Fibroblast of pulmonary artery (primary cell): ENCODE data around the gene QSOX2.

Experiments
- DNase-seq: peaks from one replicate; pipeline ENCODE4 v3.0.0-alpha.2; 2010; ENCODE audit warnings: low read depth
- H3K4me3 ChIP-seq: replicated peaks from 2 replicates; pipeline ENCODE4 v1.5.1; 2011; ENCODE audit warnings: low read depth, mild to moderate bottlenecking, control low read depth, low read length, moderate library complexity
- TF ChIP-seq, protein P1 (sequence below): IDR thresholded peaks from 2 replicates; pipeline ENCODE4 v1.5.1; 2011; ENCODE audit warnings: mild to moderate bottlenecking, control low read depth, low read length, inconsistent platforms; ENCODE audit errors: missing control alignments

The QSOX2 gene

DNA sequence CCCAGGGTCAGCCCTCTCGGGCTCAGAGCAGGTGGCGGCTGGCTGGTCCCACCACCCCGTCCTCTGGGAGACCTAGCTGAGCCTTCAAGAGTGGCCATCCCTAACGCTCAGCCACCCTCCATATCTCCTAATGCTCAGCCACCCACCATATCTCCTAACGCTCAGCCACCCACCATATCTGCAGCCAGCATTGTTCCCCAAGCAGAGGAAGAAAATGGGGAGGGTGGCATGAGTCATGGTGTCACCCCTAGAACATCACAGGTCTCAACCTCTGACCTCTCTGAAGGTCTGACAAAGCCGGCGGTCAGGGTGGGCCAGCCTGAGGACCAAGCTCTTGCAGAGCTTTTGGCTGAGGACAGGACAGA lies 55.4 kb downstream of the QSOX2 start:
- TF ChIP-seq, protein P1, sequence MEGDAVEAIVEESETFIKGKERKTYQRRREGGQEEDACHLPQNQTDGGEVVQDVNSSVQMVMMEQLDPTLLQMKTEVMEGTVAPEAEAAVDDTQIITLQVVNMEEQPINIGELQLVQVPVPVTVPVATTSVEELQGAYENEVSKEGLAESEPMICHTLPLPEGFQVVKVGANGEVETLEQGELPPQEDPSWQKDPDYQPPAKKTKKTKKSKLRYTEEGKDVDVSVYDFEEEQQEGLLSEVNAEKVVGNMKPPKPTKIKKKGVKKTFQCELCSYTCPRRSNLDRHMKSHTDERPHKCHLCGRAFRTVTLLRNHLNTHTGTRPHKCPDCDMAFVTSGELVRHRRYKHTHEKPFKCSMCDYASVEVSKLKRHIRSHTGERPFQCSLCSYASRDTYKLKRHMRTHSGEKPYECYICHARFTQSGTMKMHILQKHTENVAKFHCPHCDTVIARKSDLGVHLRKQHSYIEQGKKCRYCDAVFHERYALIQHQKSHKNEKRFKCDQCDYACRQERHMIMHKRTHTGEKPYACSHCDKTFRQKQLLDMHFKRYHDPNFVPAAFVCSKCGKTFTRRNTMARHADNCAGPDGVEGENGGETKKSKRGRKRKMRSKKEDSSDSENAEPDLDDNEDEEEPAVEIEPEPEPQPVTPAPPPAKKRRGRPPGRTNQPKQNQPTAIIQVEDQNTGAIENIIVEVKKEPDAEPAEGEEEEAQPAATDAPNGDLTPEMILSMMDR: no peak
- DNase-seq: no peak
- no peak overlapping the region for H3K4me3 ChIP-seq

DNA sequence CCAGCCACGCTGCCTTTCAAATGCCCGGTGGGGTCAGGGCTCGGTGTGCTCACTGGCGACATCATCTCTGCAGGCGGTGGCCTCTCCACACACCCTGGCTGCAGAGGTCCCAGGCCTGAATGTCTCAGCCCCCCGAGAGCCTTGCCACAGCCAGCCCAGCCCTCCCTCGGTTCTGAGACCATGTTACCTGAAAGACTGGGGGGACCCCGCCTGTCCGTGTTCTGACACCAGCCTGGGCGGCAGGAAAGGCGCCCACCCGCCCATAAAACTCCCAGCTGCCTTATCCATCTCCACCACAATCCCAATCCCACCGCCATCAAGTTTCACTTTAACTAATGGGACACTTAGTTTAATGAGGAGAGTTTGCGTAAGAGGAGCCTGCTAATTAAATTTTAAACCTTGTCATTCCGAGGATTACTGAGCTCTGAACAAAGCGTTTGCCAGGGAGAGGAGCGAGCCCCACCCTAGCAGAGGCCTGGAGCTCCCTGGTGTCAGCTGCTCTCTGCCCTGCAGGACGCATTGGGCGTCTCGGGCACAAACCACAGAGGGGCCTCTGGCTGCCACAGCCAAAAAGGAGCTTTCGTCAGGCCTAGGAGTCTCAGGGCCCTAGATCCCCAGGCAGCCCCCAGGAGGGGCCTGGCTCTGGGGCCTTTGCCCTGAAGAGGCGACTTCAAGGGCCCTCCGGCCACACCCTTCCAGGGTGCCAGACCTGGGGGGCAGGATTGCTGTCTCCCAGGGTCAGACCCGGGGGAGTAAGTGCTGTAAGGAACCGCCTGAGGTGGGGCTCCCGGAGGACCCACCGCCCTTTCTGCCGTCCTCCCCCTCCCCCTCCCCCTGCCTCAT lies 56.0 kb downstream of the QSOX2 start:
- TF ChIP-seq, protein P1: no peak
- no peak overlapping the region for H3K4me3 ChIP-seq
- DNase-seq: no peak

DNA sequence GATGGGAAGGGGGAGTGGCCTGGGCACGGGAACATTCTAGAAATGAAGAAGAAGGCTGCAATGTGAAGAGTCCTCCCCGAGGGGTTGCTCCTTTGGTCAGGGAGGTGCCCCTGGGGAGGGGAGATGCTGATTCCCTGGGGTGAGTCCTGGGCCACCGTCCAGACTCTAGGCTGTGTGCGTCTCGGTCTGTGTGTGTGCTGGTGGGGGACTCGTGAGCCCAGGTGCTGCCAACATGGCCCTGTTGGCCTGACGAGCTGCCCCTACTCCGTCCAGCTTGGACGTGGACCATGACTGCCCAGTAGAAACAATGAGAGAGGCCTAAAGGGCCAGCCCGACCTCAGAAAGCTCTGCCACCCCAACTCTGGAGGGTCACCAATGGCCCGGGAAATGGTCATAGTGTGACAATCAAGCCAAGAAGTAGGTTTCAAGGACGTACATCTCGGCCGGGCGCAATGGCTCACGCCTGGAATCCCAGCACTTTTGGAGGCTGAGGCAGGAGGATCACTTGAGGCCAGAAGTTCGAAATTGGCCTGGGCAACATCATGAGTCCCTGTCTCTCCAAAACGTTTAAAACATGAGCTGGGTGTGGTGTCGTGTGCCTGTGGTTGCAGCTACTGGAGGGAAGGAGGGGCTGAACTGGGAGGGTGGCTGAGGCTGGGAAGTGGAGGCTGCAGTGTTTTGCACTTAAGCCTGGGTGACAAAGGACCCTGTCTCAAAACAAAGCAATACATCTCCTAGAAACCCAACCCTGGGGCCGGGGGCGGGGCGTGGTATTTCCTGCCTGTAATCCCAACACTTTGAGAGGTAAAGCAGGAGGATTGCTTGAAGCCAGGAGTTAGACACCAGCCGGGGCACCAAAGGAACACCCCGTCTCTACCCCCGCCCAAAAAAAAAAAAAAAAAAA lies 57.7 kb downstream of the QSOX2 start:
- TF ChIP-seq, protein P1: no peak
- no peak overlapping the region for H3K4me3 ChIP-seq
- DNase-seq: no peak

DNA sequence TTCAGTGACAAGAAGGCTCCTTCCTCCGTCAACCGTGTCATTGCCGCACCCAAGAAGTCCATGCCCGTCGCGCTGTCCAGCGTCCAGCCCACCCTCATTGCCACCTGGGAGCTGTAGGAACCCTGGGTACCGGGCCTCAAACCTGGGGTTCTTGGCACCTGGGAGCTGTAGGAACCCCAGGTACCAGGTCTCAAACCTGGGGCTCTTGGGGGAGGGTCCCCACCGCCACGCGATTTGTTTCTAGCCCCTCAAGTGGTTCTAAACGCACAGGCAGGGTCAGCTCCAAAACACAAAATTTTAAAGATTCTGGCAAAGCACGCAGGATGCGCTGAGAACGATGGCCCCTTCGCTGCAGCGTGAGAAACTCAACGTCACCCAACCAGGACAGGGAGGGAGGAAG lies 58.4 kb downstream of the QSOX2 start:
- no peak overlapping the region for H3K4me3 ChIP-seq
- TF ChIP-seq, protein P1: no peak
- no peak for DNase-seq

DNA sequence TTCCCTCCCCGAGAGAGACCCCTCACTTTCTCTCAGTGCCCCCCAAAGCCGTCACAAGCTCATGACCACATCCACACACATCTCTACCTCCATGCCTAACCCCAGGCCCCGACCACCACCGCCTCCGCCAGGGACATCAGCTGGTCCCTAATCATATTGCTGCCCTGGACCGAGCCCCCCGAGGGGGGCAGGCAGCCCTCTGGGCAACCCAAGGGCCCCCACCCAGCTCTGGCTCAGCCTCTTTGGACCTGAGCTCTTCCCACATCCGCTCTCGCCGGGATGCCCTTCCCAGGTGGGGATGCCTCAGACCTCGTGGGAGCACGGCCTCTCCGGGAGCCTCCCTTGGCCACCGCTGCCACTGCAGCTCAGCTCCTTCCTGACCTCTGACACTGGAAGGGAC lies 59.2 kb downstream of the QSOX2 start:
- TF ChIP-seq, protein P1: no peak
- H3K4me3 ChIP-seq: no peak overlapping the region
- no peak for DNase-seq

DNA sequence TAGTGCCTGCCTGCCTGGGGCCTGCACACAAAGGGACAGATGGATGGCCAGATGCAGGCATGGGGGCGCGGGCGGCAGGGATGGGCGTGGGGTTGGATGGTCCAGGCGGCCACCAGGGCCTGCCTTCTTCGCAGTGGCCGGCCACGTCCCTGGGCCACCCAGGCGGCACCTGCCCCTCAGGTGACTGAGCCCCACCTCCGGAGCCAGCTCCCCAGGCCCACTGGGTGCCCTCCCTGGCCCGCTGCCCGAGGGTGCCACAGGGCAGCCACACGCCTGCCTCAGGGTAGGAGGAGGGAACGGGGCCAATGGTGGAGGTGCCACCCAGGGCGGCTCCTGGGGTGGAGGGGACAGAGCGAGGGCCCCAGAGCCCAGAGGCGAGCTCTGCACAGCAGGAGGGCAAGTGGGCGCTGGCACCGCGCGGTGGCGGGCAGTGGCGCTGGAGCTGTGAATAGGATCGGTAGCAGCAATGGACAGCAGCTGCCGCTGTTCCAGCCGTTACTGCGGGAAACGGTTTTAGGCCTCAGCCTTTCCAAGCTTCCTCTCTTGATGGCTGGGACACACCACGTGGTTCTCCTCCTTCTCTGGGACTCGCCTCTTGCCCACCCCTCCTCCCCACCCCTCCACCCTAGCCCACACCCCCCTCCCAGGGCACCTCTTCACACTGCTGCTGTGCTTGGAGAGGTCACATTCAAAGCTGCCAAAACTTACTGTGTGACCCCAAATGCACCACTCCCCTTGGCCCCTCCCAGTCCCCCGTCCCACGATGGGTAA lies 59.8 kb downstream of the QSOX2 start:
- no peak overlapping the region for H3K4me3 ChIP-seq
- no peak for DNase-seq
- TF ChIP-seq, protein P1: no peak
